Epithelial cell of esophagus (primary cell): ENCODE measurements around the gene CASZ1.

Experiments used
- DNase-seq: peaks from one replicate; pipeline ENCODE4 v3.0.0; 2010; ENCODE audit warnings: low read depth
- H3K4me3 ChIP-seq: 2 replicates; pipeline ENCODE4 v1.5.1; 2011; ENCODE audit warnings: mild to moderate bottlenecking, low read length, control low read depth
- TF ChIP-seq, protein P1 (sequence below): IDR thresholded peaks from 2 replicates; pipeline ENCODE4 v1.5.1; 2011; ENCODE audit warnings: low read depth, mild to moderate bottlenecking, low read length, control low read depth, inconsistent platforms; ENCODE audit not compliant: insufficient read depth; ENCODE audit errors: missing control alignments

The CASZ1 gene

GRCh38 chr1:10669570-10669969, 126.9 kb downstream of the CASZ1 start:
- H3K4me3 ChIP-seq: no peak overlapping the region
- TF ChIP-seq, protein P1, sequence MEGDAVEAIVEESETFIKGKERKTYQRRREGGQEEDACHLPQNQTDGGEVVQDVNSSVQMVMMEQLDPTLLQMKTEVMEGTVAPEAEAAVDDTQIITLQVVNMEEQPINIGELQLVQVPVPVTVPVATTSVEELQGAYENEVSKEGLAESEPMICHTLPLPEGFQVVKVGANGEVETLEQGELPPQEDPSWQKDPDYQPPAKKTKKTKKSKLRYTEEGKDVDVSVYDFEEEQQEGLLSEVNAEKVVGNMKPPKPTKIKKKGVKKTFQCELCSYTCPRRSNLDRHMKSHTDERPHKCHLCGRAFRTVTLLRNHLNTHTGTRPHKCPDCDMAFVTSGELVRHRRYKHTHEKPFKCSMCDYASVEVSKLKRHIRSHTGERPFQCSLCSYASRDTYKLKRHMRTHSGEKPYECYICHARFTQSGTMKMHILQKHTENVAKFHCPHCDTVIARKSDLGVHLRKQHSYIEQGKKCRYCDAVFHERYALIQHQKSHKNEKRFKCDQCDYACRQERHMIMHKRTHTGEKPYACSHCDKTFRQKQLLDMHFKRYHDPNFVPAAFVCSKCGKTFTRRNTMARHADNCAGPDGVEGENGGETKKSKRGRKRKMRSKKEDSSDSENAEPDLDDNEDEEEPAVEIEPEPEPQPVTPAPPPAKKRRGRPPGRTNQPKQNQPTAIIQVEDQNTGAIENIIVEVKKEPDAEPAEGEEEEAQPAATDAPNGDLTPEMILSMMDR: no peak
- no peak for DNase-seq

- no peak for DNase-seq
- TF ChIP-seq, protein P1: no peak
- H3K4me3 ChIP-seq: no peak overlapping the region
Measured at GRCh38 chr1:10667861-10668761, 128.3 kb downstream of the CASZ1 start.

GRCh38 chr1:10665930-10666850, 130.3 kb downstream of the CASZ1 start:
- TF ChIP-seq, protein P1: no peak
- DNase-seq: peak; percentile 13
- no peak overlapping the region for H3K4me3 ChIP-seq

DNA sequence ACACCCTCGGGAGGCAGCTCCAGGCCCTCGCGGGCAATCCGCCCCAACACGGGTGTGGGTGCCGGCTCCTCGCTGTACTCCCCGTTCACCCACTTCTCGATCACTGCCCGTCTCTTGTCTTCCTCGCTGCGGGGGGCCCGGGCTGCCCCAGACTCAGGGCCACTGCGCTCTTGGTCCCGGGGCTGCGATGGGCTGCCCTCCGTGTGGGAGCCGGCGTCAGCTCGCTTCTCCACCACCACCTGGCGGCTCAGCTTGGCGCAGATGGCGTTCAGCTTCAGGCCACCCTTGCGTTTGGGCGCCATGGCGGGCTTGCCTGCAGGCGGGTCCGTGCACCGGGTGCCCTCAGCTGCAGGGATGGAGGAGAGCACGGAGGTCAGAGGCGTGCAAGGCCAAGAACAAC, 131.2 kb downstream of the CASZ1 start:
- TF ChIP-seq, protein P1: no peak
- H3K4me3 ChIP-seq: no peak overlapping the region
- no peak for DNase-seq

- no peak for DNase-seq
- H3K4me3 ChIP-seq: no peak overlapping the region
- TF ChIP-seq, protein P1: no peak
Measured at GRCh38 chr1:10664251-10664650, 132.2 kb downstream of the CASZ1 start.

GRCh38 chr1:10663678-10664035, 132.8 kb downstream of the CASZ1 start:
- TF ChIP-seq, protein P1: no peak
- peak; percentile 22 for DNase-seq
- no peak overlapping the region for H3K4me3 ChIP-seq
